Suprapubic skin (tissue), 4 donors: Measurements from ENCODE around the gene BCKDHA. TPM values are rescaled to one million over a fixed set of nuclear protein-coding genes. Genes with fewer than 3 reads are reported as not detected.

Experiments used
- DNase-seq, 2 donors: peaks; one replicate each; pipeline ENCODE4 v3.0.0-alpha.2; 2019; ENCODE audit warnings: low spot score in 2 of 2
- H3K27ac ChIP-seq: fragments of 200-600 bp; sonication (generic); one replicate; pipeline ENCODE4 v1.5.1; 2019
- H3K27me3 ChIP-seq: fragments of 200-600 bp; sonication (generic); one replicate; pipeline ENCODE4 v1.5.1; 2019
- H3K36me3 ChIP-seq: fragments of 200-600 bp; sonication (generic); one replicate; pipeline ENCODE4 v1.5.1; 2019
- H3K4me1 ChIP-seq: fragments of 200-600 bp; sonication (generic); one replicate; pipeline ENCODE4 v1.5.1; 2019
- H3K4me3 ChIP-seq: fragments of 200-600 bp; sonication (generic); one replicate; pipeline ENCODE4 v1.5.1; 2019; ENCODE audit warnings: mild to moderate bottlenecking
- H3K9me3 ChIP-seq: fragments of 200-600 bp; sonication (generic); one replicate; pipeline ENCODE4 v1.5.1; 2019
- EP300 ChIP-seq: sonication (generic); formaldehyde crosslinking; IDR thresholded peaks from one replicate; pipeline ENCODE4 v1.6.1; 2017; ENCODE audit warnings: antibody characterized with exemption
- POLR2A ChIP-seq, 2 donors: fragments of 450-650 bp; IDR thresholded peaks; one replicate each; pipeline ENCODE4 v1.6.1; 2017; ENCODE audit warnings: antibody characterized with exemption in 2 of 2, mild to moderate bottlenecking in 2 of 2, moderate library complexity in 2 of 2
- POLR2AphosphoS5 ChIP-seq, 3 donors: sonication (generic); formaldehyde crosslinking; IDR thresholded peaks; one replicate each; pipeline ENCODE4 v1.6.1; 2017; ENCODE audit warnings: antibody characterized with exemption in 3 of 3
- WGBS: methylation state at CpG from one replicate; pipeline ENCODE4 v1.1.5; 2018; 5-methylcytosine and 5-hydroxymethylcytosine counted together
- total RNA-seq, 4 donors: library from RNA; depleted of rRNA; stranded (reverse); fragments of >200 nt; gene quantifications; one replicate each; pipeline ENCODE4 v1.1.0, GENCODE V29; 2016
- TF ChIP-seq, protein P1 (sequence below), 2 donors: fragments of 200-600 bp in 1 of 2; fragments of 450-650 bp in 1 of 2; sonication (generic) in 1 of 2; IDR thresholded peaks; one replicate each; pipeline ENCODE4 v1.5.1; 2016 to 2019; ENCODE audit warnings: antibody characterized with exemption in 2 of 2, mild to moderate bottlenecking in 1 of 2, moderate library complexity in 1 of 2

BCKDHA gene
- total RNA-seq, 4 donors from 2014 or later = 49.7 to 112 (median 76.2) TPM

DNA sequence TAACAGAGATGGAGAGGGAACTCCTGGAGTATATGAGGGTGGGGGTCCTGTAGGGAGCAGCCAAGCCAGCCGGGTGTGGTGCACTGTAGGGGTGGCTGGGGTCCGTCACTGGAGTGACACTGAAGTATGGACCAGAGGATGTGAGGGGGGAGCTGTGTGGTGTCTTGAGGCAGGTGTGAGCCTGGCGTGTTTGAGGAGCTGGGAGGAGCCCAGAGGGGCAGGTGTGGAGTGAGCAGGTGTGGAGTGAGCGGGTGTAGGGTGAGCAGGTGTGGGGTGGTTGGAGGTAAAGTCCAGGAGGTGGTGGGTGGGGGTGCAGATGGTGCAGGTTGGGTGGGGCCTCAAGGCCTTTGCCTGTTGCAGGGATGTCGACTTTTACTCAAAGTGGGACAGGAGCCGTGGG lies 23.7 kb downstream of the BCKDHA start:
- H3K36me3 ChIP-seq = peaks cover 92% of the 10 kb centered on the region
- no peak overlapping the region for H3K4me3 ChIP-seq
- no peaks in the 10 kb centered on the region for H3K27me3 ChIP-seq
- H3K4me1 ChIP-seq = peaks cover 18% of the 10 kb centered on the region
- TF ChIP-seq, protein P1, sequence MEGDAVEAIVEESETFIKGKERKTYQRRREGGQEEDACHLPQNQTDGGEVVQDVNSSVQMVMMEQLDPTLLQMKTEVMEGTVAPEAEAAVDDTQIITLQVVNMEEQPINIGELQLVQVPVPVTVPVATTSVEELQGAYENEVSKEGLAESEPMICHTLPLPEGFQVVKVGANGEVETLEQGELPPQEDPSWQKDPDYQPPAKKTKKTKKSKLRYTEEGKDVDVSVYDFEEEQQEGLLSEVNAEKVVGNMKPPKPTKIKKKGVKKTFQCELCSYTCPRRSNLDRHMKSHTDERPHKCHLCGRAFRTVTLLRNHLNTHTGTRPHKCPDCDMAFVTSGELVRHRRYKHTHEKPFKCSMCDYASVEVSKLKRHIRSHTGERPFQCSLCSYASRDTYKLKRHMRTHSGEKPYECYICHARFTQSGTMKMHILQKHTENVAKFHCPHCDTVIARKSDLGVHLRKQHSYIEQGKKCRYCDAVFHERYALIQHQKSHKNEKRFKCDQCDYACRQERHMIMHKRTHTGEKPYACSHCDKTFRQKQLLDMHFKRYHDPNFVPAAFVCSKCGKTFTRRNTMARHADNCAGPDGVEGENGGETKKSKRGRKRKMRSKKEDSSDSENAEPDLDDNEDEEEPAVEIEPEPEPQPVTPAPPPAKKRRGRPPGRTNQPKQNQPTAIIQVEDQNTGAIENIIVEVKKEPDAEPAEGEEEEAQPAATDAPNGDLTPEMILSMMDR (IDR thresholded peaks at IDR 0.05) = no peak
- no peak for TF ChIP-seq POLR2A (IDR thresholded peaks at IDR 0.05)
- no peak for TF ChIP-seq POLR2AphosphoS5 (IDR thresholded peaks at IDR 0.05)
- no peak for TF ChIP-seq EP300
- H3K9me3 ChIP-seq = no peaks in the 10 kb centered on the region
- no peak for DNase-seq
- H3K27ac ChIP-seq = no peak overlapping the region
- 85% methylated on average over 6 of the region's 6 CpGs for WGBS

DNA sequence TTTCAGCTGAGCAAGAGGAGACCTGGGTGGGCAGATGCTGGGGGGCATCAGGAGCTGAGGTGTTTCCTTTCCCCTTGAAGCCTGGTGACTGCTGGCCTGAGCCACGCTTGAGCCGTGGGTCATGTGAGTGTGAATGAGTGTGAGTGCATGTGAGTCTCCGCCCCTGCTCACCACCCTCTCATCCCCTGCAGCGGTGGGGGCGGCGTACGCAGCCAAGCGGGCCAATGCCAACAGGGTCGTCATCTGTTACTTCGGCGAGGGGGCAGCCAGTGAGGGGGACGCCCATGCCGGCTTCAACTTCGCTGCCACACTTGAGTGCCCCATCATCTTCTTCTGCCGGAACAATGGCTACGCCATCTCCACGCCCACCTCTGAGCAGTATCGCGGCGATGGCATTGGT lies 24.4 kb downstream of the BCKDHA start:
- no peak for TF ChIP-seq POLR2A (IDR thresholded peaks at IDR 0.05)
- no peak for TF ChIP-seq POLR2AphosphoS5 (IDR thresholded peaks at IDR 0.05)
- TF ChIP-seq, protein P1 (IDR thresholded peaks at IDR 0.05) = no peak
- TF ChIP-seq EP300 = no peak
- no peak for DNase-seq
- Histone ChIP-seq H3K27ac (no peak overlapping the region), H3K4me1 (peaks cover 25% of the 10 kb centered on the region), H3K36me3 (peaks cover 85% of the 10 kb centered on the region), H3K27me3 (no peaks in the 10 kb centered on the region), H3K9me3 (no peaks in the 10 kb centered on the region), H3K4me3 (no peak overlapping the region)
- 88% methylated on average over 20 of the region's 20 CpGs for WGBS

DNA sequence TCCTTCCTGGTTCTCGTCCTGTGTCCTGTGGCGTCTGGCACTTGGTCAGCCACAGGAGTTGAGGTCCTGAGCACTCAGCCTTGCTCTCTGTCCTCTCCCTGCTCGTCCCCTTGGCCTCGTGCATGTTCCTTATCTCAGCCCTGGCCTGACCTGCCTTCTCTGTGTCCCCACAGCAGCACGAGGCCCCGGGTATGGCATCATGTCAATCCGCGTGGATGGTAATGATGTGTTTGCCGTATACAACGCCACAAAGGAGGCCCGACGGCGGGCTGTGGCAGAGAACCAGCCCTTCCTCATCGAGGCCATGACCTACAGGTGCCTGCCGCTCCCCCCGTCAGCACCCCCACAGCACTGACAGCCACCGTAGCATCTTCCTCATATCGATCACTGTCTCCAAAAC lies 24.8 kb downstream of the BCKDHA start:
- WGBS = 84% methylated on average over 18 of the region's 18 CpGs
- H3K9me3 ChIP-seq = no peaks in the 10 kb centered on the region
- H3K27ac ChIP-seq = no peak overlapping the region
- peaks cover 81% of the 10 kb centered on the region for H3K36me3 ChIP-seq
- H3K4me3 ChIP-seq = no peak overlapping the region
- H3K4me1 ChIP-seq = peaks cover 28% of the 10 kb centered on the region
- no peak for DNase-seq
- TF ChIP-seq POLR2AphosphoS5 (IDR thresholded peaks at IDR 0.05) = no peak
- TF ChIP-seq POLR2A (IDR thresholded peaks at IDR 0.05) = no peak
- TF ChIP-seq, protein P1 (IDR thresholded peaks at IDR 0.05) = no peak
- TF ChIP-seq EP300 = no peak
- no peaks in the 10 kb centered on the region for H3K27me3 ChIP-seq

DNA sequence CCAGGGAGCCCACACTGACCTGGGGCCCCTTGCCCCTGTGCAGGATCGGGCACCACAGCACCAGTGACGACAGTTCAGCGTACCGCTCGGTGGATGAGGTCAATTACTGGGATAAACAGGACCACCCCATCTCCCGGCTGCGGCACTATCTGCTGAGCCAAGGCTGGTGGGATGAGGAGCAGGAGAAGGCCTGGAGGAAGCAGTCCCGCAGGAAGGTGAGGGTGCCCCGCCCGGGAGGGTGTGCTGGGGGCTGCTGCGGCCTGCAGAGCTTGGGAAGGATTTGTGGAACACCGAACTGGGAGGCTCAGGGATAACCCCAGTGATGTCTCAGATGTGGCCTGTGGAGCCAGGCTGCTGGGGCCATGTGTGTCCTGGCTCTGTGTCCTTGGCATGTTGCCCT lies 25.3 kb downstream of the BCKDHA start:
- 93% methylated on average over 11 of the region's 12 CpGs for WGBS
- Histone ChIP-seq H3K27ac (no peak overlapping the region), H3K4me3 (no peak overlapping the region), H3K9me3 (no peaks in the 10 kb centered on the region), H3K36me3 (peaks cover 77% of the 10 kb centered on the region), H3K27me3 (no peaks in the 10 kb centered on the region), H3K4me1 (peaks cover 33% of the 10 kb centered on the region)
- TF ChIP-seq POLR2AphosphoS5 (IDR thresholded peaks at IDR 0.05) = no peak
- no peak for TF ChIP-seq POLR2A (IDR thresholded peaks at IDR 0.05)
- TF ChIP-seq, protein P1 (IDR thresholded peaks at IDR 0.05) = no peak
- no peak for TF ChIP-seq EP300
- DNase-seq = no peak

DNA sequence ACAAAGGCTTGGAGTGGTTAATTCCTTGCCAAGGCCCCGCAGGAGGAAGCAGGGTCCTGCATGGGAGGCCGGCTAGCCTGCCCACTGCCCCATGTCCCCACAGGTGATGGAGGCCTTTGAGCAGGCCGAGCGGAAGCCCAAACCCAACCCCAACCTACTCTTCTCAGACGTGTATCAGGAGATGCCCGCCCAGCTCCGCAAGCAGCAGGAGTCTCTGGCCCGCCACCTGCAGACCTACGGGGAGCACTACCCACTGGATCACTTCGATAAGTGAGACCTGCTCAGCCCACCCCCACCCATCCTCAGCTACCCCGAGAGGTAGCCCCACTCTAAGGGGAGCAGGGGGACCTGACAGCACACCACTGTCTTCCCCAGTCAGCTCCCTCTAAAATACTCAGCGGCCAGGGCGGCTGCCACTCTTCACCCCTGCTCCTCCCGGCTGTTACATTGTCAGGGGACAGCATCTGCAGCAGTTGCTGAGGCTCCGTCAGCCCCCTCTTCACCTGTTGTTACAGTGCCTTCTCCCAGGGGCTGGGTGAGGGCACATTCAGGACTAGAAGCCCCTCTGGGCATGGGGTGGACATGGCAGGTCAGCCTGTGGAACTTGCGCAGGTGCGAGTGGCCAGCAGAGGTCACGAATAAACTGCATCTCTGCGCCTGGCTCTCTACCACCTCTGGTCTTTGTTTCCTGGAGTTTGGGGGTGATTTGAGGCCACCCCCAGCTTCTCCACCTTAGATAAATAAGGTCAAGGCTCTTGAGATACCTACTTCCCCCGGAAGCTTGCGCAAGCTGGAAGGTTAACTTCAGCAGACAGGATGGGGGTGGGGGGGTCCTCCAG lies 26.9 kb downstream of the BCKDHA start:
- WGBS = 88% methylated on average over 18 of the region's 21 CpGs
- H3K36me3 ChIP-seq = peaks cover 65% of the 10 kb centered on the region
- no peak overlapping the region for H3K27ac ChIP-seq
- H3K4me3 ChIP-seq = no peak overlapping the region
- H3K27me3 ChIP-seq = no peaks in the 10 kb centered on the region
- no peaks in the 10 kb centered on the region for H3K9me3 ChIP-seq
- DNase-seq = no peak
- H3K4me1 ChIP-seq = peaks cover 44% of the 10 kb centered on the region
- TF ChIP-seq EP300 (no peak), POLR2AphosphoS5 (IDR thresholded peaks at IDR 0.05) (no peak), POLR2A (IDR thresholded peaks at IDR 0.05) (no peak)
- TF ChIP-seq, protein P1 (IDR thresholded peaks at IDR 0.05) = no peak
